AG04450 (cell line): Measurements from ENCODE around the gene ROCK2. TPM values are rescaled to one million over a fixed set of nuclear protein-coding genes. Genes with fewer than 3 reads are reported as not detected.

Experiments
- CTCF ChIA-PET: fragments of 300-600, 350-600 bp; formaldehyde crosslinking; extraction: SDS; loops from one replicate; lab custom pipeline; 2022; ENCODE audit warnings: antibody characterized with exemption, inconsistent platforms; lab: Charles Lee
- POLR2A ChIA-PET: fragments of 350-600 bp; formaldehyde crosslinking; extraction: SDS; loops from one replicate; lab custom pipeline; 2021; ENCODE audit warnings: antibody characterized with exemption, inconsistent platforms; lab: Yijun Ruan, JAX
- DNase-seq: peaks from one replicate; pipeline ENCODE4 v3.0.0-alpha.2; 2011; ENCODE audit warnings: low read depth, low spot score
- H3K27ac ChIP-seq: one replicate; pipeline ENCODE4 v1.5.1; 2012; ENCODE audit warnings: low read depth, low read length, control low read depth
- H3K27me3 ChIP-seq: one replicate; pipeline ENCODE4 v1.6.0; 2012; ENCODE audit warnings: low read length; ENCODE audit not compliant: control insufficient read depth, insufficient read depth
- H3K4me3 ChIP-seq: 2 replicates; pipeline ENCODE4 v1.5.1; 2011; ENCODE audit warnings: mild to moderate bottlenecking, low read depth, low read length, control low read depth
- H3K9me3 ChIP-seq: 2 replicates; pipeline ENCODE4 v1.5.1; 2012; ENCODE audit warnings: low read length; ENCODE audit not compliant: control insufficient read depth, insufficient read depth
- polyA plus RNA-seq: library from polyadenylated mRNA; depleted of rRNA; stranded (reverse); fragments of >200 nt; gene quantifications from 2 replicates; pipeline ENCODE4 v1.2.3, GENCODE V29; 2011; rRNA removed
- small RNA-seq: library from RNA; depleted of rRNA; stranded (forward); fragments of <200 nt; gene quantifications from one replicate; pipeline ENCODE3, GENCODE V24; 2012; ENCODE audit warnings: low read depth; ENCODE audit not compliant: insufficient read length
- TF ChIP-seq, protein P1 (sequence below): IDR thresholded peaks from 2 replicates; pipeline ENCODE4 v1.5.1; 2011; ENCODE audit warnings: low read depth, low read length, control low read depth, inconsistent platforms

Gene ROCK2
- polyA plus RNA-seq, 1 experiment, result 28.2 TPM

DNA sequence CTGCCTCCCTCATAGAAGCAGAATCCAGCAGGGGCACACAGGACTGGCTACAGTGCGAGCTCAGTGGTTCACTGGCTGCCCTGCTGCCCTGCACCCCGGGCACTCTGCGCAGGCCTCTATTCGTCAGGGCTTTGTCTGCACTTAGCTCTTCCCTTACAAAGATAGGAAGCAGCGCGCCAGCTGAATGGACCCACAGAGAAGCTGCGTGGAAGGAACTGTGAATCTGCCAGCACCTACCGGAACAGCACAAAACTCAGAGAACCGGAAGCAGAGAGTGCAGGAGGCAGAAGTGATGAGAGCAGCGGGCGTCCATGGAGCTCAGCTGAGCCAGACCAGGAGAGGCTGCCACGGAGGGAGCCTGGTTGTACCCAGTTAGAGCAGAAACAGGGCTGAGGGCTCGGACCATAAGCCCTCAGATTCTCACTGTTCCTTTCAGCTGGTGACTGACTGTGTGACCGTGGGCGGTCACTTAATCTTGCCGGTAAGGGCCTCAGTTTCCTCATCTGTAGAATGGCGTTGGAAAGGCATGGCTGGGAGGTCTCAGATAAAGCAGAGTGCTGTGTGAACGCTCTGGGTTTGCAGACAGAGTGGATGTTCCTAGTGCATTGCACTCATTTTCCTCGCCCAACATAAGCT is 212.3 kb downstream of the ROCK2 start:
- CTCF ChIA-PET, result interaction anchor here (0.6 to 7.2 kb wide), 79 partner anchors 8 to 648 kb away, joined by 3 to 176 read pairs (median 5); partner anchors contain the start of gene KCNF1
- no peak for DNase-seq
- TF ChIP-seq, protein P1, sequence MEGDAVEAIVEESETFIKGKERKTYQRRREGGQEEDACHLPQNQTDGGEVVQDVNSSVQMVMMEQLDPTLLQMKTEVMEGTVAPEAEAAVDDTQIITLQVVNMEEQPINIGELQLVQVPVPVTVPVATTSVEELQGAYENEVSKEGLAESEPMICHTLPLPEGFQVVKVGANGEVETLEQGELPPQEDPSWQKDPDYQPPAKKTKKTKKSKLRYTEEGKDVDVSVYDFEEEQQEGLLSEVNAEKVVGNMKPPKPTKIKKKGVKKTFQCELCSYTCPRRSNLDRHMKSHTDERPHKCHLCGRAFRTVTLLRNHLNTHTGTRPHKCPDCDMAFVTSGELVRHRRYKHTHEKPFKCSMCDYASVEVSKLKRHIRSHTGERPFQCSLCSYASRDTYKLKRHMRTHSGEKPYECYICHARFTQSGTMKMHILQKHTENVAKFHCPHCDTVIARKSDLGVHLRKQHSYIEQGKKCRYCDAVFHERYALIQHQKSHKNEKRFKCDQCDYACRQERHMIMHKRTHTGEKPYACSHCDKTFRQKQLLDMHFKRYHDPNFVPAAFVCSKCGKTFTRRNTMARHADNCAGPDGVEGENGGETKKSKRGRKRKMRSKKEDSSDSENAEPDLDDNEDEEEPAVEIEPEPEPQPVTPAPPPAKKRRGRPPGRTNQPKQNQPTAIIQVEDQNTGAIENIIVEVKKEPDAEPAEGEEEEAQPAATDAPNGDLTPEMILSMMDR, result no peak
- Histone ChIP-seq H3K9me3 (no peaks in the 10 kb centered on the region; the same call in 1 of the 2 replicates), H3K27ac (no peak overlapping the region), H3K27me3 (peaks cover 7% of the 10 kb centered on the region), H3K4me3 (no peak overlapping the region)
- POLR2A ChIA-PET, result interaction anchor here (0.6 to 1.8 kb wide), 8 partner anchors 23 to 451 kb away, joined by 3 to 7 read pairs (median 5); partner anchors contain the start of genes ROCK2 and SLC66A3

DNA sequence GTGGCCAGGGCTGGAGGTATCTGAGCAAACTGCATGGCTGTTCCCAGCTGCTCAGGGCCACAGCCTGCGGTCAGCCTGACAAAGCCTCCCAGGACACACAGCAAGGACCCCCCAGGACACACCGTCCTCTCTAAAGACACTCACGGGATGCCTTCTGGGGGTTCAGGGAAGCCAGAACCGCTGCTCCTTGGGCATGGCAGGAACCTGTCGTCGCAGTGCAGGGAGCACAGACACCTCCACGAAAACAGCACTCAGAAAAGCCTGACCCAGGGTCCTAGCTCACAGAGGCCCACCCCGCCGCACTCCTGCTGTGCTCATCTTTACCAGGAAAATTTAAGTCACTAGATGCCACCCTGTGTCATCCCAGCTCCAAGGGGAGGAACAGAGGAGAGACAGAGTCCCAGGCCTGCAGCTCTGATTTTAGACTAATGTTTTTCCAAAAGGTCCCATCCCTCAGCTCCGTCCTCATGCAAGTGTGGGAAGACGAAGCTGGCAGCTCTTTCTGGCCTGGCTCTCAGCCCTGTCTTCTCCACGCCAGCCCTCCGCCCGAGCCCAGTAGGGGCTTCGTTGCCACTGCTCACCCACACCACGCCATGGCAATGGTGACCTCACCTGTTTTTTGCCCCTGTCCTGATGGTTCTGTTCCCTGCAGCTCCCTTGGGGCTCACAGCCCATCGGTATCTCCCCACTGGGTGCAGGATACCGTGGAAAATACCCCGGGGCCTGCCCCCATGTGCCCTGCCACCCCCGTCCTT is 213.1 kb downstream of the ROCK2 start:
- ChIA-PET POLR2A (interaction anchor here (1.2 to 1.8 kb wide), 2 partner anchors 24 to 243 kb away, joined by 4 to 5 read pairs; partner anchors contain the start of gene SLC66A3), CTCF (interaction anchor here (0.8 to 7.2 kb wide), 26 partner anchors 10 to 551 kb away, joined by 3 to 176 read pairs (median 6); no protein-coding TSS in a partner anchor)
- Histone ChIP-seq H3K4me3 (no peak overlapping the region), H3K27me3 (peaks cover 2% of the 10 kb centered on the region), H3K27ac (no peak overlapping the region), H3K9me3 (no peaks in the 10 kb centered on the region; the same call in 1 of the 2 replicates)
- no peak for DNase-seq
- TF ChIP-seq, protein P1, result no peak

Small RNAs within 50 kb of the gene (small RNA-seq; reads per million reads assigned to genes)
- gene RNU6-1081P, result not detected

Other genes with a start within 250 kb of the ROCK2 start
- gene SLC66A3, start 189.2 kb downstream of the ROCK2 start, polyA plus RNA-seq, result 40.1 and 42.6 TPM in 2 replicates
- gene E2F6, start 121.5 kb upstream of the ROCK2 start, polyA plus RNA-seq, result 12.0 and 17.9 TPM in 2 replicates
- 0.12 and 0.17 TPM in 2 replicates for gene GREB1, start 189.4 kb upstream of the ROCK2 start, polyA plus RNA-seq